Coronary artery (tissue), 2 donors: ENCODE results near the gene MCCC2.

Source experiments
- DNase-seq: peaks from one replicate; pipeline ENCODE4 v3.0.0-alpha.2; 2017; ENCODE audit warnings: low spot score
- H3K27ac ChIP-seq, 2 donors: fragments of 200-600 bp; sonication (generic); one replicate each; pipeline ENCODE4 v1.5.1; 2016 to 2019
- H3K4me3 ChIP-seq: fragments of 200-600 bp; sonication (generic); 2 replicates; pipeline ENCODE4 v1.5.1; 2016; ENCODE audit warnings: mild to moderate bottlenecking, moderate library complexity
- CTCF ChIP-seq: fragments of 200-600 bp; sonication (generic); IDR thresholded peaks from one replicate; pipeline ENCODE4 v1.5.1; 2019; ENCODE audit warnings: antibody characterized with exemption

Gene MCCC2

GRCh38 chr5:71615809-71616208 is 28.7 kb downstream of the MCCC2 start:
- Histone ChIP-seq H3K4me3 (no peak overlapping the region), H3K27ac (no peak overlapping the region)
- no peak for TF ChIP-seq CTCF
- DNase-seq: no peak

GRCh38 chr5:71620630-71621029 is 33.5 kb downstream of the MCCC2 start:
- DNase-seq: no peak
- H3K4me3 ChIP-seq: no peak overlapping the region
- H3K27ac ChIP-seq: no peak overlapping the region
- TF ChIP-seq CTCF: no peak

GRCh38 chr5:71621268-71621667 is 34.1 kb downstream of the MCCC2 start:
- DNase-seq: no peak
- no peak overlapping the region for H3K27ac ChIP-seq
- TF ChIP-seq CTCF: no peak
- no peak overlapping the region for H3K4me3 ChIP-seq

GRCh38 chr5:71621741-71622140 is 34.6 kb downstream of the MCCC2 start:
- H3K27ac ChIP-seq: no peak overlapping the region
- DNase-seq: no peak
- no peak for TF ChIP-seq CTCF

GRCh38 chr5:71623221-71623794 is 36.2 kb downstream of the MCCC2 start:
- DNase-seq: no peak
- H3K27ac ChIP-seq: no peak overlapping the region
- no peak overlapping the region for H3K4me3 ChIP-seq
- TF ChIP-seq CTCF: no peak

More at GRCh38 chr5:71621741-71622140, 34.6 kb downstream of the MCCC2 start:
- H3K4me3 ChIP-seq: no peak overlapping the region

GRCh38 chr5:71629950-71630349 is 42.8 kb downstream of the MCCC2 start:
- TF ChIP-seq CTCF: no peak
- Histone ChIP-seq H3K4me3 (no peak overlapping the region), H3K27ac (no peak overlapping the region)
- no peak for DNase-seq

GRCh38 chr5:71631070-71631469 is 43.9 kb downstream of the MCCC2 start:
- TF ChIP-seq CTCF: no peak
- DNase-seq: no peak
- no peak overlapping the region for H3K4me3 ChIP-seq
- no peak overlapping the region for H3K27ac ChIP-seq
